Mesodermal cell (in vitro differentiated cells): ENCODE measurements around the gene APEX2.

Source experiments
- H3K27ac ChIP-seq: 2 replicates; pipeline ENCODE4 v1.7.0; 2013; ENCODE audit warnings: mild to moderate bottlenecking, low read depth, low read length, moderate library complexity; ENCODE audit not compliant: severe bottlenecking
- H3K36me3 ChIP-seq: 2 replicates; pipeline ENCODE4 v1.7.1; 2013; ENCODE audit warnings: mild to moderate bottlenecking, low read length, moderate library complexity; ENCODE audit not compliant: control insufficient read depth, insufficient read depth
- H3K4me1 ChIP-seq: one replicate; pipeline ENCODE4 v1.7.1; 2013; ENCODE audit warnings: mild to moderate bottlenecking, low read length; ENCODE audit not compliant: insufficient read depth, control insufficient read depth, poor library complexity, severe bottlenecking
- H3K4me3 ChIP-seq: 2 replicates; pipeline ENCODE4 v1.7.0; 2013; ENCODE audit warnings: low read length, control low read depth, mild to moderate bottlenecking; ENCODE audit not compliant: insufficient read depth, poor library complexity, severe bottlenecking; ENCODE audit errors: extremely low read depth
- H3K9me3 ChIP-seq: 2 replicates; pipeline ENCODE4 v1.7.1; 2013; ENCODE audit warnings: mild to moderate bottlenecking, low read length, moderate library complexity; ENCODE audit not compliant: control insufficient read depth
- WGBS, 2 experiments: methylation state at CpG; one replicate each; pipeline ENCODE4 v1.1.5; 2013; ENCODE audit warnings: missing lambda C conversion rate in 2 of 2; ENCODE audit not compliant: insufficient coverage in 2 of 2; 5-methylcytosine and 5-hydroxymethylcytosine counted together

APEX2 gene

GRCh38 chrX:55056820-55057674 lies 56.9 kb downstream of the APEX2 start:
- no peak overlapping the region for H3K4me3 ChIP-seq
- no peaks in the 10 kb centered on the region for H3K36me3 ChIP-seq
- no peaks in the 10 kb centered on the region for H3K4me1 ChIP-seq
- no peaks in the 10 kb centered on the region for H3K9me3 ChIP-seq
- no CpG with 5 or more reads among the region's 7 CpGs for WGBS, 2 experiments
- H3K27ac ChIP-seq: no peak overlapping the region

GRCh38 chrX:55057675-55058249 lies 57.6 kb downstream of the APEX2 start:
- H3K27ac ChIP-seq: no peak overlapping the region

More at GRCh38 chrX:55057675-55058249, 57.6 kb downstream of the APEX2 start:
- Histone ChIP-seq H3K9me3 (no peaks in the 10 kb centered on the region), H3K4me1 (no peaks in the 10 kb centered on the region), H3K36me3 (no peaks in the 10 kb centered on the region), H3K4me3 (no peak overlapping the region)
- WGBS, 2 experiments: no CpG with 5 or more reads among the region's 5 CpGs
